Endodermal cell (in vitro differentiated cells): ENCODE results near the gene BICD2. TPM values are rescaled to one million over a fixed set of nuclear protein-coding genes. Genes with fewer than 3 reads are reported as not detected.

ENCODE experiments used
- DNase-seq: peaks from one replicate; pipeline ENCODE4 v3.0.0-alpha.2; 2017
- H3K27ac ChIP-seq: 2 replicates; pipeline ENCODE4 v1.5.1; 2013; ENCODE audit warnings: mild to moderate bottlenecking, low read depth, low read length, moderate library complexity
- H3K27me3 ChIP-seq: 2 replicates; pipeline ENCODE4 v1.6.1; 2013; ENCODE audit warnings: mild to moderate bottlenecking, low read length, moderate library complexity; ENCODE audit not compliant: insufficient read depth, control insufficient read depth, poor library complexity, severe bottlenecking
- H3K36me3 ChIP-seq: 2 replicates; pipeline ENCODE4 v1.7.0; 2013; ENCODE audit warnings: mild to moderate bottlenecking, low read length, moderate library complexity; ENCODE audit not compliant: control insufficient read depth, insufficient read depth
- H3K4me1 ChIP-seq: one replicate; pipeline ENCODE4 v1.7.0; 2013; ENCODE audit warnings: low read length; ENCODE audit not compliant: control insufficient read depth, insufficient read depth
- H3K4me3 ChIP-seq: 2 replicates; pipeline ENCODE4 v1.5.1; 2013; ENCODE audit warnings: mild to moderate bottlenecking, low read length, moderate library complexity
- H3K9ac ChIP-seq: 2 replicates; pipeline ENCODE4 v1.6.1; 2013; ENCODE audit warnings: mild to moderate bottlenecking, low read length, moderate library complexity; ENCODE audit not compliant: poor library complexity, severe bottlenecking; ENCODE audit errors: extremely low read depth
- H3K9me3 ChIP-seq: 2 replicates; pipeline ENCODE4 v1.6.1; 2013; ENCODE audit warnings: mild to moderate bottlenecking, low read length, moderate library complexity; ENCODE audit not compliant: control insufficient read depth
- H3K27ac Mint-ChIP-seq: 2 replicates; pipeline ENCODE4 v1.8.0; 2020; ENCODE audit warnings: mixed read lengths
- H3K27me3 Mint-ChIP-seq: 2 replicates; pipeline ENCODE4 v1.8.0; 2021; ENCODE audit warnings: mild to moderate bottlenecking, mixed read lengths; ENCODE audit not compliant: insufficient read depth
- H3K36me3 Mint-ChIP-seq: 2 replicates; pipeline ENCODE4 v1.8.0; 2020; ENCODE audit warnings: low read depth, mixed read lengths
- H3K4me1 Mint-ChIP-seq: 2 replicates; pipeline ENCODE4 v1.8.0; 2020; ENCODE audit warnings: mixed read lengths
- H3K4me3 Mint-ChIP-seq: 2 replicates; pipeline ENCODE4 v1.8.0; 2020; ENCODE audit warnings: mild to moderate bottlenecking, moderate library complexity, mixed read lengths
- H3K9me3 Mint-ChIP-seq: 2 replicates; pipeline ENCODE4 v1.8.0; 2020; ENCODE audit warnings: mild to moderate bottlenecking, mixed read lengths
- CTCF ChIP-seq: fragments of 200-600 bp; sonication (generic); conservative IDR thresholded peaks from 2 replicates; pipeline ENCODE4 v1.5.0; 2021; ENCODE audit warnings: antibody characterized with exemption, mild to moderate bottlenecking
- WGBS, 2 experiments: methylation state at CpG; one replicate each; pipeline versions ENCODE4 v1.1.5 to v1.1.7; 2013; ENCODE audit warnings: missing lambda C conversion rate in 2 of 2, mixed read lengths in 1 of 2; ENCODE audit not compliant: insufficient coverage in 1 of 2, insufficient read length in 1 of 2; 5-methylcytosine and 5-hydroxymethylcytosine counted together
- total RNA-seq, 2 donors: library from RNA; stranded (reverse); fragmentation: NEBNext Ultra II Directional in 1 of 2; extraction: Animal tissue kit (Norgen Biotek cat#: 25700) in 1 of 2; gene quantifications; 2 replicates in 1 of 2; 3 replicates in 1 of 2; pipeline ENCODE4 v1.2.1, GENCODE V29; 2021

Gene BICD2
- total RNA-seq, 2 donors from 2014 or later, result 20.7 to 20.9 TPM

GRCh38 chr9:92717201-92718085 lies 47.2 kb downstream of the BICD2 start:
- Histone ChIP-seq H3K9me3 (no peaks in the 10 kb centered on the region), H3K36me3 (peaks cover 60% of the 10 kb centered on the region), H3K4me3 (no peak overlapping the region), H3K27ac (no peak overlapping the region), H3K9ac (no peak overlapping the region), H3K4me1 (no peaks in the 10 kb centered on the region), H3K27me3 (no peaks in the 10 kb centered on the region)
- WGBS, 2 experiments, result 94 to 97% methylated on average over 13 to 21 of the region's 21 CpGs
- no peaks in the 10 kb centered on the region for H3K4me1 Mint-ChIP-seq
- DNase-seq, result no peak
- peaks cover 63% of the 10 kb centered on the region for H3K36me3 Mint-ChIP-seq
- H3K4me3 Mint-ChIP-seq, result no peak overlapping the region
- H3K9me3 Mint-ChIP-seq, result no peaks in the 10 kb centered on the region
- TF ChIP-seq CTCF, result no peak
- no peak overlapping the region for H3K27ac Mint-ChIP-seq
- no peaks in the 10 kb centered on the region for H3K27me3 Mint-ChIP-seq

GRCh38 chr9:92716557-92716956 lies 48.1 kb downstream of the BICD2 start:
- Mint-ChIP-seq H3K27me3 (no peaks in the 10 kb centered on the region), H3K4me3 (no peak overlapping the region), H3K36me3 (peaks cover 59% of the 10 kb centered on the region), H3K9me3 (no peaks in the 10 kb centered on the region), H3K27ac (no peak overlapping the region), H3K4me1 (no peaks in the 10 kb centered on the region)
- Histone ChIP-seq H3K36me3 (peaks cover 59% of the 10 kb centered on the region), H3K9ac (no peak overlapping the region), H3K4me3 (no peak overlapping the region), H3K27ac (no peak overlapping the region), H3K9me3 (no peaks in the 10 kb centered on the region), H3K4me1 (no peaks in the 10 kb centered on the region), H3K27me3 (no peaks in the 10 kb centered on the region)
- 34 to 47% methylated on average over 3 to 4 of the region's 4 CpGs for WGBS, 2 experiments
- peak; percentile 97 for DNase-seq
- TF ChIP-seq CTCF, result peak; percentile 92

- Histone ChIP-seq H3K9ac (no peak overlapping the region), H3K9me3 (no peaks in the 10 kb centered on the region), H3K27ac (no peak overlapping the region), H3K4me1 (no peaks in the 10 kb centered on the region), H3K27me3 (no peaks in the 10 kb centered on the region), H3K36me3 (peaks cover 62% of the 10 kb centered on the region), H3K4me3 (no peak overlapping the region)
- Mint-ChIP-seq H3K9me3 (no peaks in the 10 kb centered on the region), H3K4me3 (no peak overlapping the region), H3K36me3 (peaks cover 59% of the 10 kb centered on the region), H3K4me1 (no peaks in the 10 kb centered on the region), H3K27me3 (no peaks in the 10 kb centered on the region), H3K27ac (no peak overlapping the region)
- WGBS, 2 experiments, result 94 to 97% methylated on average over 13 to 17 of the region's 17 CpGs
- DNase-seq, result no peak
- no peak for TF ChIP-seq CTCF
These were observed 49.0 kb downstream of the BICD2 start for GRCh38 chr9:92715488-92716231.
